HCT116 (cell line): ENCODE data around the gene MUTYH. TPM values are rescaled to one million over a fixed set of nuclear protein-coding genes. Genes with fewer than 3 reads are reported as not detected.

Experiments
- ATAC-seq: fragments of 200-7000 bp; cut with Tn5 transposase; 2 replicates; pipeline ENCODE4 v1.9.1; 2020; ENCODE audit warnings: mild to moderate bottlenecking, moderate library complexity
- BruUV-seq: library from RNA; stranded (reverse); fragments of 400-500 nt; replicated peaks from 2 replicates; lab custom pipeline; 2021; lab: Mats Ljungman, UMichigan
- CTCF ChIA-PET: fragments of 300-600 bp; sonication (Branson Sonifier 250); formaldehyde crosslinking; loops from one replicate; lab custom pipeline; 2021; ENCODE audit warnings: antibody characterized with exemption; lab: Charles Lee
- POLR2A ChIA-PET: fragments of 300-600, 350-600 bp; sonication (Branson Sonifier 250); formaldehyde crosslinking; loops from one replicate; lab custom pipeline; 2021; ENCODE audit warnings: antibody characterized with exemption; lab: Charles Lee
- RAD21 ChIA-PET, 2 experiments: fragments of 300-600 bp; sonication (Branson Sonifier 250); formaldehyde crosslinking; loops; one replicate each; lab custom pipeline; 2023; ENCODE audit warnings: low total read pairs in 2 of 2; ENCODE audit not compliant: uncharacterized antibody in 2 of 2, unreplicated experiment in 2 of 2, low non-redundant PET in 1 of 2; lab: Charles Lee
- DNase-seq: peaks from one replicate; pipeline ENCODE4 v3.0.0-alpha.2; 2010; ENCODE audit warnings: low read depth, low spot score
- H2AFZ ChIP-seq: fragments of 200-600 bp; shearing (Covaris generic), sonication (generic); 2 replicates; pipeline ENCODE4 v1.6.1; 2017; ENCODE audit warnings: low read depth, mixed run types, mixed read lengths, antibody characterized with exemption, low read length; ENCODE audit not compliant: poor library complexity, severe bottlenecking
- H3K27ac ChIP-seq: 2 replicates; pipeline ENCODE4 v1.5.1; 2012; ENCODE audit warnings: low read depth, low read length
- H3K27me3 ChIP-seq: fragments of 200-600 bp; sonication (generic); 2 replicates; pipeline ENCODE4 v1.6.1; 2016; ENCODE audit warnings: mixed run types, low read length, mixed read lengths; ENCODE audit not compliant: insufficient read depth
- H3K36me3 ChIP-seq, 2 experiments: fragments of 200-500 bp in 1 of 2; fragments of 200-600 bp in 1 of 2; sonication (Bioruptor generic) in 1 of 2; sonication (generic) in 1 of 2; 2 replicates each; pipeline versions ENCODE4 v1.5.1 to v1.6.1; 2014 to 2016; ENCODE audit warnings: low read length in 2 of 2, inconsistent platforms in 1 of 2, mixed read lengths in 1 of 2, mixed run types in 1 of 2; ENCODE audit not compliant: insufficient read depth in 2 of 2, control insufficient read depth in 1 of 2
- H3K4me1 ChIP-seq, 2 experiments: fragments of 200-600 bp in 1 of 2; sonication (generic) in 1 of 2; 2 replicates each; pipeline versions ENCODE4 v1.5.1 to v1.6.1; 2012 to 2017; ENCODE audit warnings: low read length in 2 of 2, inconsistent platforms in 1 of 2, mild to moderate bottlenecking in 1 of 2, mixed read lengths in 1 of 2, mixed run types in 1 of 2, moderate library complexity in 1 of 2; ENCODE audit not compliant: insufficient read depth in 2 of 2, control insufficient read depth in 1 of 2
- H3K4me2 ChIP-seq: fragments of 200-600 bp; sonication (generic); 2 replicates; pipeline ENCODE4 v1.6.1; 2017; ENCODE audit warnings: mixed run types, low read length, mixed read lengths
- H3K4me3 ChIP-seq, 2 experiments: fragments of 200-600 bp in 1 of 2; sonication (generic) in 1 of 2; replicated peaks in 1 of 2; 2 replicates each; pipeline ENCODE4 v1.5.1; 2011 to 2016; ENCODE audit warnings: low read length in 2 of 2, control low read depth in 1 of 2, low read depth in 1 of 2, mild to moderate bottlenecking in 1 of 2, mixed read lengths in 1 of 2, mixed run types in 1 of 2
- H3K79me2 ChIP-seq: fragments of 200-600 bp; sonication (generic); 2 replicates; pipeline ENCODE4 v1.6.1; 2017; ENCODE audit warnings: mild to moderate bottlenecking, mixed run types, low read length, moderate library complexity, mixed read lengths; ENCODE audit not compliant: insufficient read depth
- H3K9ac ChIP-seq: fragments of 200-600 bp; sonication (generic); 2 replicates; pipeline ENCODE4 v1.6.1; 2016; ENCODE audit warnings: low read length, mixed read lengths
- H3K9me2 ChIP-seq: fragments of 200-600 bp; sonication (generic), shearing (Covaris generic); 2 replicates; pipeline ENCODE4 v1.6.1; 2017; ENCODE audit warnings: mixed run types, mild to moderate bottlenecking, moderate library complexity; ENCODE audit not compliant: insufficient read depth
- H3K9me3 ChIP-seq, 2 experiments: fragments of 200-500 bp in 1 of 2; fragments of 200-600 bp in 1 of 2; sonication (Bioruptor generic) in 1 of 2; sonication (generic) in 1 of 2; 2 replicates each; pipeline ENCODE4 v1.6.1; 2014 to 2017; ENCODE audit warnings: low read length in 2 of 2, mixed read lengths in 2 of 2, inconsistent platforms in 1 of 2, low read depth in 1 of 2, mild to moderate bottlenecking in 1 of 2, mixed run types in 1 of 2, moderate library complexity in 1 of 2; ENCODE audit not compliant: control insufficient read depth in 1 of 2, insufficient read depth in 1 of 2
- H4K20me1 ChIP-seq: fragments of 200-600 bp; sonication (generic), shearing (Covaris generic); 2 replicates; pipeline ENCODE4 v1.6.1; 2017; ENCODE audit warnings: mixed run types, mild to moderate bottlenecking, moderate library complexity; ENCODE audit not compliant: insufficient read depth
- EGR1 ChIP-seq: IDR thresholded peaks from 2 replicates; pipeline ENCODE4 v1.6.1; 2012; ENCODE audit warnings: low read depth
- JUND ChIP-seq: IDR thresholded peaks from 2 replicates; pipeline ENCODE4 v1.6.1; 2012
- POLR2A ChIP-seq: IDR thresholded peaks from 2 replicates; pipeline ENCODE4 v1.7.0; 2011; ENCODE audit warnings: borderline replicate concordance; ENCODE audit not compliant: insufficient read depth, insufficient read length; ENCODE audit errors: extremely low read depth
- POLR2AphosphoS5 ChIP-seq: IDR thresholded peaks from 2 replicates; pipeline ENCODE4 v1.6.1; 2011; ENCODE audit warnings: mild to moderate bottlenecking, low read depth, low read length, moderate library complexity
- SIN3A ChIP-seq: IDR thresholded peaks from 2 replicates; pipeline ENCODE4 v1.6.1; 2012; ENCODE audit warnings: low read depth
- SP1 ChIP-seq: IDR thresholded peaks from 2 replicates; pipeline ENCODE4 v1.6.1; 2012; ENCODE audit warnings: low read depth
- TCF7L2 ChIP-seq: IDR thresholded peaks from 2 replicates; pipeline ENCODE4 v1.7.0; 2011; ENCODE audit warnings: borderline replicate concordance, inconsistent platforms; ENCODE audit not compliant: insufficient read depth, insufficient read length; ENCODE audit errors: extremely low read depth
- ZFX ChIP-seq: fragments of 450-650 bp; IDR thresholded peaks from 2 replicates; pipeline ENCODE4 v1.6.1; 2017
- ZNF274 ChIP-seq: fragments of 200-500 bp; sonication (Bioruptor generic); IDR thresholded peaks from 2 replicates; pipeline ENCODE4 v1.6.1; 2014; ENCODE audit warnings: mild to moderate bottlenecking, low read depth, low read length, inconsistent platforms
- intact Hi-C: fragments of 100-400 bp; cut with micrococcal nuclease; formaldehyde crosslinking; loops from 2 replicates; pipeline ENCODE4 v1.10.0; 2022
- total RNA-seq: library from RNA; stranded (reverse); gene quantifications from one replicate; pipeline ENCODE4 v1.2.1, GENCODE V29; 2021; ENCODE audit not compliant: unreplicated experiment
- TF ChIP-seq, protein P1 (sequence below): IDR thresholded peaks from 2 replicates; pipeline ENCODE4 v1.6.1; 2012; ENCODE audit warnings: low read depth
- TF ChIP-seq, protein P2 (sequence below), 3 experiments: fragments of 200-600 bp in 1 of 3; sonication (generic) in 1 of 3; IDR thresholded peaks in 2 of 3; conservative IDR thresholded peaks in 1 of 3; 2 replicates each; pipeline ENCODE4 v1.5.1; 2012 to 2017; ENCODE audit warnings: low read depth in 2 of 3, low read length in 2 of 3, antibody characterized with exemption in 1 of 3, borderline replicate concordance in 1 of 3, control low read depth in 1 of 3, mild to moderate bottlenecking in 1 of 3, mixed read lengths in 1 of 3, mixed run types in 1 of 3, moderate library complexity in 1 of 3; ENCODE audit not compliant: insufficient read depth in 1 of 3

MUTYH gene
- total RNA-seq, 1 experiment from 2014 or later, result 44.8 TPM

- TF ChIP-seq ZNF274 (no peak), SP1 (no peak), EGR1 (no peak)
These were observed 11.3 kb upstream of the MUTYH start (continued) for GRCh38 chr1:45351508-45351907.

GRCh38 chr1:45348966-45349677, 8.9 kb upstream of the MUTYH start:
- CTCF ChIA-PET, result interaction anchor here (2.3 kb wide), 1 partner anchor 144 kb away, joined by 6 read pairs; no protein-coding TSS in a partner anchor
- POLR2A ChIA-PET, result interaction anchor here (1.0 to 2.1 kb wide), 4 partner anchors 8 to 530 kb away, joined by 4 to 12 read pairs (median 8); partner anchors contain the start of genes MUTYH and TOE1
- H3K27me3 ChIP-seq, result no peaks in the 10 kb centered on the region
- no peak overlapping the region for H3K27ac ChIP-seq
- peak overlapping the region; percentile 15; the same call in 1 of the 2 replicates for H3K9ac ChIP-seq
- peaks cover 16 to 34% of the 10 kb centered on the region in 2 experiments for H3K4me1 ChIP-seq
- TF ChIP-seq TCF7L2 (no peak), POLR2A (no peak), JUND (no peak), POLR2AphosphoS5 (no peak), ZFX (no peak), SIN3A (no peak)
- TF ChIP-seq, protein P1, sequence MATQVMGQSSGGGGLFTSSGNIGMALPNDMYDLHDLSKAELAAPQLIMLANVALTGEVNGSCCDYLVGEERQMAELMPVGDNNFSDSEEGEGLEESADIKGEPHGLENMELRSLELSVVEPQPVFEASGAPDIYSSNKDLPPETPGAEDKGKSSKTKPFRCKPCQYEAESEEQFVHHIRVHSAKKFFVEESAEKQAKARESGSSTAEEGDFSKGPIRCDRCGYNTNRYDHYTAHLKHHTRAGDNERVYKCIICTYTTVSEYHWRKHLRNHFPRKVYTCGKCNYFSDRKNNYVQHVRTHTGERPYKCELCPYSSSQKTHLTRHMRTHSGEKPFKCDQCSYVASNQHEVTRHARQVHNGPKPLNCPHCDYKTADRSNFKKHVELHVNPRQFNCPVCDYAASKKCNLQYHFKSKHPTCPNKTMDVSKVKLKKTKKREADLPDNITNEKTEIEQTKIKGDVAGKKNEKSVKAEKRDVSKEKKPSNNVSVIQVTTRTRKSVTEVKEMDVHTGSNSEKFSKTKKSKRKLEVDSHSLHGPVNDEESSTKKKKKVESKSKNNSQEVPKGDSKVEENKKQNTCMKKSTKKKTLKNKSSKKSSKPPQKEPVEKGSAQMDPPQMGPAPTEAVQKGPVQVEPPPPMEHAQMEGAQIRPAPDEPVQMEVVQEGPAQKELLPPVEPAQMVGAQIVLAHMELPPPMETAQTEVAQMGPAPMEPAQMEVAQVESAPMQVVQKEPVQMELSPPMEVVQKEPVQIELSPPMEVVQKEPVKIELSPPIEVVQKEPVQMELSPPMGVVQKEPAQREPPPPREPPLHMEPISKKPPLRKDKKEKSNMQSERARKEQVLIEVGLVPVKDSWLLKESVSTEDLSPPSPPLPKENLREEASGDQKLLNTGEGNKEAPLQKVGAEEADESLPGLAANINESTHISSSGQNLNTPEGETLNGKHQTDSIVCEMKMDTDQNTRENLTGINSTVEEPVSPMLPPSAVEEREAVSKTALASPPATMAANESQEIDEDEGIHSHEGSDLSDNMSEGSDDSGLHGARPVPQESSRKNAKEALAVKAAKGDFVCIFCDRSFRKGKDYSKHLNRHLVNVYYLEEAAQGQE, result no peak
- TF ChIP-seq, protein P2, sequence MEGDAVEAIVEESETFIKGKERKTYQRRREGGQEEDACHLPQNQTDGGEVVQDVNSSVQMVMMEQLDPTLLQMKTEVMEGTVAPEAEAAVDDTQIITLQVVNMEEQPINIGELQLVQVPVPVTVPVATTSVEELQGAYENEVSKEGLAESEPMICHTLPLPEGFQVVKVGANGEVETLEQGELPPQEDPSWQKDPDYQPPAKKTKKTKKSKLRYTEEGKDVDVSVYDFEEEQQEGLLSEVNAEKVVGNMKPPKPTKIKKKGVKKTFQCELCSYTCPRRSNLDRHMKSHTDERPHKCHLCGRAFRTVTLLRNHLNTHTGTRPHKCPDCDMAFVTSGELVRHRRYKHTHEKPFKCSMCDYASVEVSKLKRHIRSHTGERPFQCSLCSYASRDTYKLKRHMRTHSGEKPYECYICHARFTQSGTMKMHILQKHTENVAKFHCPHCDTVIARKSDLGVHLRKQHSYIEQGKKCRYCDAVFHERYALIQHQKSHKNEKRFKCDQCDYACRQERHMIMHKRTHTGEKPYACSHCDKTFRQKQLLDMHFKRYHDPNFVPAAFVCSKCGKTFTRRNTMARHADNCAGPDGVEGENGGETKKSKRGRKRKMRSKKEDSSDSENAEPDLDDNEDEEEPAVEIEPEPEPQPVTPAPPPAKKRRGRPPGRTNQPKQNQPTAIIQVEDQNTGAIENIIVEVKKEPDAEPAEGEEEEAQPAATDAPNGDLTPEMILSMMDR (IDR thresholded peaks at IDR 0.05 in 2 of 3, conservative IDR thresholded peaks at IDR 0.05 in 1 of 3; ENCODE audit: borderline replicate concordance in 1 of 3, insufficient read depth in 1 of 3, low read depth in 2 of 3, low read length in 2 of 3), result no peak
- RAD21 ChIA-PET, result no interaction called here
- H4K20me1 ChIP-seq, result no peaks in the 10 kb centered on the region
- no TSS peak for BruUV-seq
- intact Hi-C loops, result no loop called here
- no peaks in the 10 kb centered on the region; the same call in 1 of the 2 replicates for H3K79me2 ChIP-seq
- DNase-seq (no peak), ATAC-seq (0 out of 2 replicates have a peak, but pooled peaks have one; percentile 5)
- H3K36me3 ChIP-seq, result peaks cover 0 to 10% of the 10 kb centered on the region in 2 experiments; a peak in 1 of 4 replicates
- H3K4me3 ChIP-seq, result no peak overlapping the region
- peak overlapping the region; percentile 25 for H3K4me2 ChIP-seq
- H3K9me2 ChIP-seq, result no peaks in the 10 kb centered on the region
- H2AFZ ChIP-seq, result no peak overlapping the region
- H3K9me3 ChIP-seq, result no peaks in the 10 kb centered on the region
